NCI-H748 (cell line): Measurements from ENCODE around the gene HSPA1B.
"Not testable (repeated sequence)": the region's sequence is repeated elsewhere in the genome, so short reads cannot be mapped to it uniquely, and the experiment has no call there.

Experiments
- DNase-seq: peaks from one replicate; lab custom pipeline; 2025; ENCODE audit not compliant: unreplicated experiment; lab: John Stamatoyannopoulos, UW

The HSPA1B gene

DNA sequence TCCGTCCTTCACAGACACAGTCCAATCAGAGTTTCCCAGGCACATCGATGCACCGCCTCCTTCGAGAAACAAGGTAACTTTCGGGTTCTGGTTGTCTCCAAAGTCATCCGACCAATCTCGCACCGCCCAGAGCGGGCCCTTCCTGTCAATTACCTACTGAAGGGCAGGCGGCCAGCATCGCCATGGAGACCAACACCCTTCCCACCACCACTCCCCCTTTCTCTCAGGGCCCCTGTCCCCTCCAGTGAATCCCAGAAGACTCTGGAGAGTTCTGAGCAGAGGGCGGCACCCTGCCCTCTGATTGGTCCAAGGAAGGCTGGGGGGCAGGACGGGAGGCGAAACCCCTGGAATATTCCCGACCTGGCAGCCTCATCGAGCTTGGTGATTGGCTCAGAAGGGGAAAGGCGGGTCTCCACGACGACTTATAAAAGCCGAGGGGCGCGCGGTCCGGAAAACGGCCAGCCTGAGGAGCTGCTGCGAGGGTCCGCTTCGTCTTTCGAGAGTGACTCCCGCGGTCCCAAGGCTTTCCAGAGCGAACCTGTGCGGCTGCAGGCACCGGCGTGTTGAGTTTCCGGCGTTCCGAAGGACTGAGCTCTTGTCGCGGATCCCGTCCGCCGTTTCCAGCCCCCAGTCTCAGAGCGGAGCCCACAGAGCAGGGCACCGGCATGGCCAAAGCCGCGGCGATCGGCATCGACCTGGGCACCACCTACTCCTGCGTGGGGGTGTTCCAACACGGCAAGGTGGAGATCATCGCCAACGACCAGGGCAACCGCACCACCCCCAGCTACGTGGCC lies at the start of gene HSPA1B:
Gene HSPA1B, plus strand, starts transcription at position 453 of the 794 bp plus-strand sequence. Its CDS starts 213 bp downstream, at position 666.
- peak; percentile 100 for DNase-seq

DNA sequence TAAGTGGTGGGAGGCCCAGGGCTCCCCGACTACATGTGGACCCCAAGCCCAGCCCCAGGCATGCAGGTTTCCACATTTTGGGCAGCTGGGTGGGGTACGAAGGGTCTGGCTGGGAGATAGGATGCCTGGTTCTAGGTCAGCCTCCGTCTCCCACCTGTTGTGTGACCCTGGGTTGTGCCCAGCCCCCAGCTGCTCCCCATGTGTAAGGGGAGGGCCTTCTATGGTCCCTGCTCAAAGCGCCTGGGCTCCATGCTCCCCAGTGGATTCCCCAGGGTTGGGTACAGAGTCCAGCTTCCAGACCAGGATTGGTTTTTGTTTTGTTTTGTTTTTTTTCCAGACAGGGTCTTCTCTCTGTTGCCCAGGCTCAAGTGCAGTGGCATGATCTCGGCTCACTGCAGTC lies 49.3 kb upstream of the HSPA1B start:
- DNase-seq: no peak

DNA sequence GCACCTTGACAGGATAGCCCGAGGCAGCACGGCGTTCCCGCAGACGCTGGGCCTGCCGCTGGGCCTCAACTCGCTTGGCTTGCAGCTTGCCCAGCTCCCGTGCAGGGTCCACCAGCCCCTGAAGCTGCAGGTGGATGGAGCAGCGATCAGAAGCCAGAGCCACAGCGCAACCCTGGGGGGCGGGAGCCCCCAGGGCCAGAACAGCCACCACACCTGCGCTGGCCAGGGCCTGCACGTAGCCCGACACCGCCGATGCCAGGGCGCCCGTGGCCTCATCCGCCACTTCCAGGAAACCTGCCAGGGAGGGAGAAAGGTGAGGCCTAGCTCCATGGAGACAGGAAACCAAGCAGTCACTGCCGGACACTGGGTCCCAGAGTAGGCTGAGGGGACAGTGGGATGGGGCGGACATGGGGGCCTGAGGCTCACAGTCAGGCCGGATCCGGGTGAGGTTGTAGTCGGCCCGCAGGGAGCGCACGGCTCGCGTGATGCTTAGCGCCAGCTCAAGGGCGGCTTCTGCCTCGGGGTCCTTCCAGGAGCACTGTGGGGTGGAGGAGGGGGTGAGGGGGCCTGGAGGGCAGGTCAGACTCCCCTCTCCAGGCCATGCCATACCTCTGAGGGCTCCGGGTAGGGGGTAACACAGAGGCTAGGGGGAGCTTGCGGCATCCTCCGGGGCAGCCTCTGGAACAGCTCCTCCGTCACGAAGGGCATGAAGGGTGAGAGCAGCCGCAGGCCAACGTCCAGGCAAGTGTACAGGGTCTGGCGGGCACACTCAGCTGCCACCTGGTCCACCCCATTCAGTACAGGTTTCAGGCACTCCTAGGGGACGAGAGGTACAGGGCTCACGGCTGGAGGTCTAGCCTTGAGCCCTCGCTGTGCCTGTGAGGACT lies 48.3 kb upstream of the HSPA1B start:
- no peak for DNase-seq

DNA sequence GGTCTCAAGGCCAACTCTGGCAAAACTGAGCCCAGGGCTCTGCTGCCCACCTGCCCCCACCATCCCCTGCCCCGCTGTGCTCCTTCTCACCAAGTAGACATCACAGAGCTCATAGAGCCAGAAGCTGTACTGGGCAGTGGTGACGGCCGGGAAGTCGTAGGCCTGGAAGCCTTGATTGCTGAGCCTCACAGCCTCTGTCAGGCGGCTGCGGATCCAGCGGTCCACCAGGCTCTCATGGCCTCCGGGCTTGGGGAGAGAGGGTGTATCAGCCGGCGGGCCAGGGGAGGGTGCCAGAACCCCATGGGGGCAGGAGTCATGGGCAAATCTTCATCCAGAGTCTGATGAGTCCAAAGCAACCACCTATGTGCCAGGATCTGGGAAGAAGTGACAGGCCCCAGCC lies 47.6 kb upstream of the HSPA1B start:
- no peak for DNase-seq

DNA sequence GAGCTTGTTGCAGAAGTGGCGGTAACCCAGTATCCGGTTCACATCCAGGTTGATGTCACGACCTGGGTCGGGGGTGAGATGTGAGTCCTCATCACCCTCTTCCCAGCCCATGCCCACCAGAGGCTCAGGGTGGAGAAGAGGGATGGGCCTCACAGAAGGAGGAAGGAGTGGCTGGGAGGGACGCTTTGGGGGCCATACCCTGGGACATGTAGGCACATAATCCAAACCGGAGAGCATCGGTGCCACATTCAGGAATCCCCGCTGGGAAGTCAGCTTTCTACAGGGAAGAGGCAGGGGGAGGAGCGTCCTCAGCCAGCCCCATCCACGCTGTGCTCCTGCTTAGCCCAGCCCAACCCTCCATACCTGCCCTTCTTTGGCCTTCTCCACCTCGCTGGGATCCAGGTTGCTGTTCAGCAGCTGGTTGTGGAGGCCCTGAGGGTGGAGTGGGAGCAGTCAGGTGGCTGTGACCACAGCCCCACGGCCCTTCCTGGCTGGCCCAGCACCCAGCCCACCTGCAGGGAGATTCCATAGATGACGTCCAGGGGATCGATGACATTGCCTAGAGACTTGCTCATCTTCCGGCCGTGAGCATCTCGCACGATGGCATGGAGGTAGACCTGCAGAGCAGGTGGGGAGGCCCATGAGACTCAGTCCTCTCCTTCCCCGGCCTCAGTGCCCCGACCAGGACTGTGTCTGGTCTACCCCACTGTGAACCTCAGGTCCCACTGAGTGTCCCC lies 46.9 kb upstream of the HSPA1B start:
- no peak for DNase-seq

DNA sequence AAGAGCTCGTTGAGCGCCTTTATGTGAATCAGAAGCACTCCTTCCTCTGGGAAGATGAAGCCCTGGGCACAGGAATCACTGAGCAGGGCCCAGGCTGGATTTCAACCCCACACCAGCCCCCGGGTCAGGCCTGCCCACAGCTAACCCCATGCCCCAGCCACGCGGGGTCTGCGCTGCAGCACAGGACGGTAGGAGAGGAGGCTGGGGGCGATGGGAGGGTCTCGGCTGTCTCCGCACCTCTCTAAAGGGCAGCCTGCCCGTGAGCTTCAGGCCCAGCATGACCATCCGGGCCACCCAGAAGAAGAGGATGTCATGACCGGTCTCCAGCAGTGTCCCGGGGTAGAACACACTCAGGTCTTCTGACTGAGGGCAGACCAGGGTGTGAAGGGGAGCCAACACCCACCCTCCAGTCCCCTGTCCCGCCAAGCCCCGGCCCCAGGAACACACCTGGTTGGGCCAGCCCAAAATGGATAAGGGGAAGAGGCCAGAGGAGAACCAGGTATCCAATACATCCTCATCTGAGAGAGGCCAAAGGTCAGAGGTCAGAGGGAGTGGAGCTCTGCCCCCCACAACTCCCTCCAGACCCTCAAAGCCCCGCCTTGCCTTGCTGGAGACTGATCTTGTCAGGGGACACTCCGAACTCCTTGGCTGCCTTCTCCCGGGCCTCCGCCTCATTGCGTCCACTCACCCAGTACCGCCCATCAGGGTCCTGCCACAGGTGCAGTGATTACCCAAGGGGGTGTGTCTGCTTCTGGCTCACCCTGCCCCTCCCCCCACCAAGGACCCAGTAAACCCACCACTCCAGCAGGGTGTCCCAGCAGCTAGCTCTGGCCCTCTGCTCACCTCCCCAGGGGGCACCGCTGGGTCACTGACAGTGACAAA lies 46.1 kb upstream of the HSPA1B start:
- DNase-seq: no peak

DNA sequence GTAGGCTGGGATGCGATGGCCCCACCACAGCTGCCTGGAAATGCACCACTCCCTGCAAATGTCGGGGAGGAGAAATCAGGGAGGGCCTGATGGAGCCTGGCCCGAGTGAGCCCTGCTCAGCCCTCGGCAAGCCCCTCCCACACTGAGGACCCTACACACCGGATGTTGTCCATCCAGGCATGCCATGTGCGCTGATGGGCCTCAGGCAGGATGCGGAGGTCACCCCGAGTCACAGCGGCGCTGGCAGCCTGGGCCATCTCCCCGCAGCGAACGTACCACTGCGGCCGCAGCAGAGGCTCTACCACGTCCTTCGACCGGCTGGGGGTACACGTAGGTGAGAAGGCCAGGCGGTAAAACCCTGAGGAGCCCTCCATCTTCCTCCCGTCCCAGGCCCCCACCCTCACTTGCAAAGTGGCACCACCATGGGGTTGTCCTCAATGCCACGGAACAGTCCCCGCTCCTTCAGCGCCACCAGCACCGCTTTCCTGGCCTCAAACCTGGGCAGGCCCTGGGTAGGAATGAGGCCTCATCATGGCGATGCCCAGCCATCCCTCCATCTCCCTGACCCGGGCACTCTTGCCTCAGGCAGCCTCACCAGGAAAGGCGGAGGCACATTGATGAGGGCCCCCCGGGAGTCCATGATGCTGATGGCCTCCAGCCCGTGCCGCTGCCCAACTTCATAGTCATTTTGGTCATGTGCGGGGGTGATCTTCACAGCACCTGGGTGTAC lies 45.2 kb upstream of the HSPA1B start:
- no peak for DNase-seq

DNA sequence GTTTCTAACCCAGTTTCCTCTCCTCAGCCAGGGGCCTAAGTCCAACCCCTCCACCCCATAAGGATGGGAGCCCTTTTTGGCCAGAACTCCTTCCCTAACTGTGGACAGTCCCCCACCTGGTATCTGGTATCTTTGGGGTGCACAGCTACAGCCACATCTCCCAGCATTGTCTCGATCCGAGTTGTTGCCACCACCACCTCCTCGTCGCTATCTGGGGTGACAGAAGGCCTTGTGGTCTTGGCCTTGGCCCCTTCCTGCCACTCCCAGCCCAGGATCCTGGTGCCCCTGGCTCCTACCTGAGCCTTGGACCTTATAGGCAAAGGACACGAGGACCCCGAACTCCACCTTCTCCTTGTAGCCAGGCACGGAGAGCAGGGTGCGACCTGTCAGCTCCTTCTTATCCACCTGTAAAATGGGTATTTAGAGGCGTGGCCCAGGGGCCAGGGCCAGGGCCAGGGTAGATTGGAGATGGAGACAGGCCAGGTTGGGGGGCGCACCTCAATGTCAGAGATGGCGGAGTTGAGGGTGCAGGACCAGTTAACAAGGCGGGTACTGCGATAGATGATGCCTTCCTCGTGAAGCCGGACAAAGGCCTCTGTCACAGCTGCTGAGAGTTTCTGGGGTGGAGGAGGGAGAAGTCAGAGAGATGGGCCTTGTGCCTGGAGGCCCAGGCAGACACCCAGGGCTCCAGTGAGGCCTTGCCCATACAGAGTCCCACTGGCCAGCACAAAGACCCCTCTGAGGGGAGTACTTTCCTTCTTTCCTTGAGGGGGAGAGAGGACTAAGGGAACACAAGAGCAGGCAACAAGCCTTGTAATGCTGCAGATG lies 43.2 kb upstream of the HSPA1B start:
- DNase-seq: no peak

DNA sequence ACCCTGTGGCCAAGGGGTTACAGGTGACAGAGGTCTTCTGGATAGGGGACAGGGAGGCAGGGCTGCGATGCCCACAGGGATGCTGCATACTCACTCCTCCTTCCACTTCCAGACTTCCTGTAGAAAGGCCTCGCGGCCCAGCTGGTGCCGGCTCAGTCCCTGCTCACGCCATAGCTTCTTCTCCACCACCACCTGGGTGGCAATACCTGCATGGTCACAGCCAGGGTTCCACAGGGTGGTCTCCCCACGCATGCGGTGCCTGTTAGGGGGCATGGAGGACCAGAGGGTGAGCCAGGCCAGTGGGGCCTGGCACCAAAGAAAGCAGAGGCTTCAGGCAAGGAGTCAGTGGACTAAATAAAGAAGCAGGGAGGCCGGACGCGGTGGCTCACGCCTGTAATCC lies 42.1 kb upstream of the HSPA1B start:
- no peak for DNase-seq

DNA sequence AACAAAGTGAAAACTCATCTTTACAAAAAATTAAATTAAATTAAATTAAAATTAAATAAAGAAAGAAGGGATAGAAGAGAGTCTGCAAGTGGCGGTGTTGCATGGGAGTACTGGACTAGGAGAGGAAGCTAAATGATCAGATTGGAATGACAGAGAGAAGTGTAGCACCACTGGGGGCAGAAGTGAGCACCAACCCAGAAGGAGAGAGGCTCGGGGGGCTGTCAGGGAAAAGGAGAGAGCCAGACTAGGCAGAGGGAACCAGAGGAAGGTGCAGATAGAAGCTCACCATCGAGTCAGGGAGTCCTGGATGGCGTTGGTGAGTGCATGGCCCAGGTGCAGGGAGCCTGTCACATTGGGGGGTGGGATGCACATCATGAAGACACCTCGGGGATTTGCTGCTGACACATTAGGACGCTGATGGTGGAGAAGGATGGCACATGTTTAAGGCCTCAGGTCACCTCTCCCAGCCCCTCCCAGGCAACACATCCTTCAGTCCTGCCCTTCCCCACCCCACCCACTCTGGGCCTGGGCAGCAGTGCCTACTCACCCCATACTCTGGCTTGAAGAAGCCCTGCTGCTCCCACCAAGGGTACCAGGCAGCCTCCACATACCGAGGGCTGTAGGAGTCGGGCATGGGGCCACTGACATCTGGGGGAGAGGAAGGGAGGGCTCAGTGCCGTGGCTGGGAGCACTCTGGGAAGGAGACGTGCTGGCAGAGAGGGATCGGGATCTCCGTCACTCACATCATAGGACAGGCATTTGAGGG lies 36.0 kb upstream of the HSPA1B start:
- peak; percentile 60 for DNase-seq

DNA sequence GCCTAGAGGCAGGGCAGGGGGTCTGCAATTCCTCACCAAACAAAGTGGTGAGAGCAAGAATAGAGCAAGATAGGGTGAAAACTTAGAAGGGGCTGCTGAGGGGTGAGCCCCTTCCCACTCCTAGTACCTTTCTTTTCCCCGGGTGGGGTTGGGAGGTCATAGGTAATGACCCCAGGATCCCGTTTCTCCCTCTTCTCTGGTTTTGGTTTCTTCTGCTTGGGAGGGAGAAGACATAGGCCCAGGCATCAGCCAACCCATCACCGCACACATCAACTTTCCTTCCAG lies 35.5 kb upstream of the HSPA1B start:
- DNase-seq: no peak

DNA sequence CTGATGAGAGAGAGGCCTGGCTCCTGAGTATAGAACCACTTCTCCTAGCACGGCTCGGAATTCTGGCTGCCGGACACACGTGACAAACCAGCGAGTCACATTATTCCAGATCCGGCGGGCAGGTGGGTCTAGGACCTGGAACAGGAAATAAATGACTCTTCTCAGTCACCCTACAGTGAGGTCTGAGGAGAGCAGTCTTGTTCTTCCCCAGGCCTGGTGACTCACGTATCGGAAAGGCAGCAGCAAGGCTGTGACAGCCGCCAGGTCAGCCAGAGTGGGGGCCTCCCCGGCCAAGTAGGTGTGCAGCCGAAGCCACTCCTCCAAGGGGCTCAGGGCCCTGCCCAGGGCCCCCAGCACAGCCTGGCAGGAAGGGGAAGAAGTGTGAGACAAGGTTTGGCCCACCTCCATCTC lies 34.8 kb upstream of the HSPA1B start:
- DNase-seq: no peak

DNA sequence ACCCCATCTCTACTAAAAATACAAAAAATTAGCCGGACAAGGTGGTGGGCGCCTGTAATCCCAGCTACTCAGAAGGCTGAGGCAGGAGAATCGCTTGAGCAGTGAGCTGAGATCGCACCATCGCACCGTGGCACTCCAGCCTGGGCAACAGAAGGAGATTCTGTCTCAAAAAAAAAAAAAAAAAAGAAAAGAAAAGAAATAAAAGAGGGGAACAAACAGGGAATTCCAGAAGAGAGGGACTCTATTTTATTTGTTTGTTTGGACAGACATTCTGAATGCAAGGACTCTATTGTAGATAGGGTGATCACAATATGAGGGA lies 33.7 kb upstream of the HSPA1B start:
- not testable (repeated sequence) for DNase-seq

DNA sequence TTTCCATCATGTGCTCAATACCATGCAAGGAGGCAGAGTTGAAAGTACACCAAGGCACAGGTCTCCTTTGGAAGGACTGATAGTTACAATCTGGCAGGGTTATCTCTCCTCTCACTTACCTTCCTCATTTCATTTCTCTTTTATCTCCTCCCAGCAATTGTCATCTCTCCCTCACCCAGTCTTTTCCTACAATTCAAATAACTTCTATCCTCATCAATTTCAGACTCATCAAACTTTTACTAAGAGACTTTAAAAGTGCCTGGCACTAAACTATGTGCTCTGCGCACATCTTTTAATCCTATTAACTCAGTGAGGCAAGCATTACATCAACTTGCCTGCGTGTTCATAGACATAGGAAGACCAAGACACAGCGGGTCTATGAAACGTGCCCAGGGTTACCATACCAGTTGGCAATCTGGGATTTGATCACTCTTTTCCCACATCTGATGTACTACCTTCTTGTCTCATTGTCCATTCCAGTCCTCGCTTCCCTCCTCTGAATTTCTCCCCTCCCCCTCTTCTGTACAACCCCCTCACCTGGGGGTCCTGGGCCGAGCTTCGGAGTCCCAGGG lies 33.2 kb upstream of the HSPA1B start:
- DNase-seq: peak; percentile 39

DNA sequence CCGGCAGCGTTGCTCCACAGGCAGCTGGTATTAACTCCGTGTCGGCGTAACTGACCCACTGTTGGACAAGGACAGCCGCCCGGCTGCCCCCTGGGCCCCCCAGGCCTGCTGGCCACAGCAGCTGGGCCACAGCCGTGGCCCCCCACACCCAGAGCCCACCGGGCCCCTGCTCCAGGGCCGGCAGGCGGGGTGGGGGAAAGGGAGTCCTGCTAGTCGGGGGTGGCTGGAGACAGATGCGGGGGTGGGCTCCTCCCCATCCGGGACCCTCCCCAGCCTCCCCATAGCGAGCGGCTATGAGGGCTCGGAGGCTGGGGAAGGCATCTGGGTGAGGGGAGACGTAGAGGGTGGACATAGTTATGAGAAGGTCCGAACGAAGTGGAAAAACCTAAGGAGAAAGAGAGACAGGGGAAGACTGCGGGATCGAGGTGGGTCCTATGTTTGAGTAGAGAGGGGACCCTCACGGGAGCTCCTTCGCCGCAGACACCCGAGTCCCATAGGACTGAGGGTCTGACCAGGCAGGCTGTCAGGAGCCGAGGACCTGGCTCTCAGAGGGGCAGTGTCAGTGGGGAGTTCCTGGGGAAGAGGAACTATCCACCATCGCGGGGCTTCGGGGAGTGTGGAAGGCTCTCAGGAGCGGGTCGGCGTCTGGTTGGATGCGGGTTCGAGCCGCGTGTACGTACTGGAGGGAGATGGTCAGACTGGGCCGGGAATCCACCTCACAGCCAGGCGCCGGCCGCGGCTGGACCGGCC lies 32.5 kb upstream of the HSPA1B start:
- peak; percentile 54 for DNase-seq

DNA sequence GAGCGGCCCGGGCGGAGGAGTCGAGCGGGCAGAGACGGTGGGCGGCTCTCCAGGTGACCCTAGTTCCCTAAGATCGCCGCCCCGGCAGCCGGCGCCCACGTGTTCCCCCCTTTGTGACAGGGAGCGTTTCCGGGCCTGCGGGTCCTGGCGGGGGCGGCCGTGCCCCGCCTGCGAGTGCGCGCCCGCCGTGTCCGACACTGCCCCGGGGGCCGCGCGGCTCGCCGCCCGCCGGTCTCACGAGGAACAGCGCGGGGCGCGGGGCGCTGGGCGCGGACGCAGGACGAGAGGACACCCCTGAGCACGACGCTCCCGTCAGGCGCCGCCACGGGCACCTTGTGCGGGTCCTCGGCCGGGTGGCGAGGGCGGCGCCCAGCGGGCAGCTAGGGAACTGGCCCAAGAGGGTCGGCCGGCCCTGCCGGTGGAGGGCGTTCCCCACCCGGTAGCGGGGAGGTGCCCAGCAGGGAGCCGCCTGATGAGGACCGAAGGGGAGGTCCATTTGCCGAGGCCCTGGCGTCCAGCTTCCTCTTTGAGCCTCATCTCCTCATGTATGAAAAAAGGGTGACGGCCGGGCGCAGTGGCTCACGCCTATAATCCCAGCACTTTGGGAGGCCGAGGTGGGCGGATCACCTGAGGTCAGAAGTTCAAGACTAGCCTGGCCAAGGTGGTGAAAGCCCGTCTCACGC lies 31.8 kb upstream of the HSPA1B start, which contains the start of gene VARS1:
Gene VARS1, minus strand, starts transcription at position 137 of the 683 bp plus-strand sequence. CDS start 535 bp downstream, outside the sequence.
- DNase-seq: peak; percentile 96

DNA sequence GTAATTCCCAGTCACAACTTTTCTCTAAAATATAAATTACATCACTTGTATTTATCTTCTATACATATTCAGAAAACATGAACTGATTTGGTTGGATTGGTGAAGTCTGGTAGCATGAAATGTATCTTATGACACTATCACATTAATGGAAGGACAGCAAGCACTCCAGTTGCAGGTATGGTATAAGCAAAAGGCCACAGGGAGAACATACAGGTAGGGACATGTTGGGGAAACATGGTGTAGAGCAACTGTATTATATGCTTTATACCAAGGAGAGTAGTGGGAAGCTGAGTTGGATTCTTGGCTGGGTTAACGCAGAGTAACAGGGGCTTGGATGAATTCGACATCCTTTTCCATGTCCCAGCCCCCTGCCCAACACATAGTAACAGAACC lies 30.5 kb upstream of the HSPA1B start:
- DNase-seq: no peak
